IPS-NIHi7 (cell line): Measurements from ENCODE around the gene WNT7A.

Experiments used
- DNase-seq: peaks from one replicate; pipeline ENCODE4 v3.0.0; 2012; ENCODE audit warnings: mixed read lengths; ENCODE audit errors: extremely low spot score

The WNT7A gene

GRCh38 chr3:13846238-13846637, 33.6 kb downstream of the WNT7A start:
- no peak for DNase-seq

DNA sequence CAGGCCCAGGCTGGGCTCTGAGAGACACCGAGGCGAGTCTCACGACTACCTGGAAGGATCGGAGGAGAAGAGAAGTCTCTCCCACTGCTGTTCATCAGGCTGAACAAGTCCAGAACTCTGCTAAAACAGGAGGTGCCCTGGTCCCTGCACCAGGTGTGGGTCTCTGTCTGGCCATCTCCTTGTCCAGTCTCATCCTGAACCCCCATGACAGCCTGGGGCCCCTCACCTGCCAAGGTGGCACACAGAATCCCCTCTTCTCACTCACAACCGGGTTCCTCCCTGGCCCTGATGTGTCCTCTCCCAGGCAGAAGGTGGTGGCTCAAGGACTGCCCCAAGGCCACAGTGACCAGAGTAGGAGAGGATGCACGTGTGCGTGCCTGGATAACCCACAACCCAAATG, 34.1 kb downstream of the WNT7A start:
- no peak for DNase-seq

GRCh38 chr3:13844911-13845310, 35.0 kb downstream of the WNT7A start:
- DNase-seq = no peak

- no peak for DNase-seq
These were observed 35.6 kb downstream of the WNT7A start for GRCh38 chr3:13844286-13844685.

- DNase-seq = no peak
These were observed 36.5 kb downstream of the WNT7A start for GRCh38 chr3:13843351-13843750.

- no peak for DNase-seq
These were observed 37.6 kb downstream of the WNT7A start for GRCh38 chr3:13842226-13842625.

- no peak for DNase-seq
These were observed 38.0 kb downstream of the WNT7A start for GRCh38 chr3:13841826-13842225.

DNA sequence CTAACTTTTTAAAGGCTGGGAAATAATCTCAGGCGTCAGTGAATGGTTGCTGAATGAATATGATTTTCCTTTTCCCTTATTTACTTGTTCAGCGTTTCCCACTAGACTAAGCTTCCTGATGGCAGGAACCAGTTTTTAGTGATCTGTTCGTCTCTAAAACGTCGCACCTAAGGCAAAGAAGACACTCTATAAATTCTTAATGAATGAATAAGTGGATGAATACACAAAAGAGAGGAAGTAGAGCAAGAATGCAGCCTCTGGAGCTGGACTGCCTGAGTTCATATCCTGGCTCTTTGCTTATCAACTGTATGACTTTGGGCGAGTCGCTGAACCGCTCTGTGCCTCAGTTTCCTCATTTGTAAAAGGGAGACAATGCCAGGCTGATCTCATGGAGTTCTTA, 38.7 kb downstream of the WNT7A start:
- no peak for DNase-seq

DNA sequence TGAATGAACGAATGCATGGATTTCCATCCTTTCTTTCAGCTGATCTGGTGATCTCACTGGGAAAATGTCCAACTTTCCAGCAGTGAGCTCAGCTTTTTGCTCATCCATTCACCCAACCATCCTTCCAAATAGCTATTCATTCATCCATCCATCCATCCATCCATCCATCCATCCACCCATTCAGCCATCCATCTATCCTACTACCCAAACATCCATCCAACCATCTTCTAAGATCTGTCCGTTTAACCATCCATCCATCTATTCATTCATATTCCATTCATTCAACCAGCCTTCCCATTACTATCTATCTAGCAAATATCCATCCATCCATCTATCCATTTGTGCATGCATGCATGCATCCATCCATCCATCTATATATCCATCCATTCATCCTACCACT, 39.4 kb downstream of the WNT7A start:
- DNase-seq = no peak

DNA sequence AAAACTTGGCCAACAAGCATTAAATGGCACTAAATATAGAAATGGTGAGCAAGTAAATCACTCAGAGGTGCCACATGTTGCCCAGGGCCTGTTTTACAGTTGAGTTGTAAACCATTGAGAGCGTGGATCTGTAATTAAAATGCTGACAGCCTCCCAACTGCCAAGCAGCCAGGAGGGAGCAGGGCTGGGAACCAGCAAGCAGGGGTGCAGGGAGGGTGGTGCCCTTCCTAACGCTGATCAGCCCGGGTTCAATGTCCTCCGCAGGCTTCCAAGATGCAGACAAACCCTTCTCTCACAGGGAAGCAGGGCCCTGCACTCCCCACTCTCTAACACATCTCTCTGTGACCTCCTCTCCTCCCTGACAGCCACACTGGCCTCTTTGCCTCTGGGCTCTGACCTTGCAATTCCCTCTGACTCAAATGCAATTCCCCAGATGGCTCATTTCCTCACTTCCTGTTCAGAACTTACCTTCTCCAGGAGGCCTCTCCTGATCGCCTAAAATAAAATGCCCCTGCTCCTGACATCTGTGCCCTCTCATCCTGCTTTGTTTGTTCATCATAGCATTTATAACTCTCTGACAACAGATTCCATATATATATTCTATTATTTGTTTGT, 40.0 kb downstream of the WNT7A start:
- DNase-seq = no peak

DNA sequence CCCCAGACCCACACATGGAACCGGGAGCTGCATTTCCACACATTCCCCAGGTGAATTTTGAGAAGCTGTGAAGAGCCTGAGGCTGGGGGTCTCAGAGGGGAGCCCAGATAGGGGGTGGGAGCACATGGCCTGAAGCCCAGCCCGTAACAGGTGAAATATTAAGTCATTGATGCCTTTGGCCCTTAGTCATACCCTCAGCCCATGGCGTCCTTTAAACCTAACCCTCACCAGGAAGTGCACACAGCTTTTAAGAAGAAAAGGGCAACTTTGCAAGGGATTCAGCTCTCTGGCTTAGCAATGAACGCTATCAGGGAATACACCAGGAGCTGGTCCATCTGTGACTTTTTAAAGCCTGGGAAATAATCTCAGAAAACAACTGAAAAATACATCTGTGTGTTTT, 40.6 kb downstream of the WNT7A start:
- no peak for DNase-seq

GRCh38 chr3:13838421-13838820, 41.5 kb downstream of the WNT7A start:
- DNase-seq = no peak

DNA sequence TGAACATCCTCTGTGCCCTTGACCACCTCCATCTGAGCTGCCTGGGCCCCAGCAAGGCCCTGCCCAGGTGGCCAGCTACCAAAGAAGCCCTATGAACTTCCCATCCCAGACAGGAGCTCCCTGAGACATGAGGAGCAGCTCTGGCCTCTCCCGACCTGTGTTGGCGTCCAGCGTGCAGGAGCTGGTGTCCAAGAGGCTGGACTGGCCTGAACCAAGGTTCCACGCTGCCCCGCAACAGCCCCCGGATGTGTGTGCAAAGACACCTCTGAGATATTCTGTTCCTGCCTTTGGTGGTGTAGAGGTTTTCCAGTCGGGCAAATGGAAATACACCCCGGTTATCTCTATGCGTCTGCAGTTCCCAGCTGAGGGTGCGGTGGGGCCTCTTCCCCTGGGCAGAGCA, 42.1 kb downstream of the WNT7A start:
- DNase-seq = no peak

DNA sequence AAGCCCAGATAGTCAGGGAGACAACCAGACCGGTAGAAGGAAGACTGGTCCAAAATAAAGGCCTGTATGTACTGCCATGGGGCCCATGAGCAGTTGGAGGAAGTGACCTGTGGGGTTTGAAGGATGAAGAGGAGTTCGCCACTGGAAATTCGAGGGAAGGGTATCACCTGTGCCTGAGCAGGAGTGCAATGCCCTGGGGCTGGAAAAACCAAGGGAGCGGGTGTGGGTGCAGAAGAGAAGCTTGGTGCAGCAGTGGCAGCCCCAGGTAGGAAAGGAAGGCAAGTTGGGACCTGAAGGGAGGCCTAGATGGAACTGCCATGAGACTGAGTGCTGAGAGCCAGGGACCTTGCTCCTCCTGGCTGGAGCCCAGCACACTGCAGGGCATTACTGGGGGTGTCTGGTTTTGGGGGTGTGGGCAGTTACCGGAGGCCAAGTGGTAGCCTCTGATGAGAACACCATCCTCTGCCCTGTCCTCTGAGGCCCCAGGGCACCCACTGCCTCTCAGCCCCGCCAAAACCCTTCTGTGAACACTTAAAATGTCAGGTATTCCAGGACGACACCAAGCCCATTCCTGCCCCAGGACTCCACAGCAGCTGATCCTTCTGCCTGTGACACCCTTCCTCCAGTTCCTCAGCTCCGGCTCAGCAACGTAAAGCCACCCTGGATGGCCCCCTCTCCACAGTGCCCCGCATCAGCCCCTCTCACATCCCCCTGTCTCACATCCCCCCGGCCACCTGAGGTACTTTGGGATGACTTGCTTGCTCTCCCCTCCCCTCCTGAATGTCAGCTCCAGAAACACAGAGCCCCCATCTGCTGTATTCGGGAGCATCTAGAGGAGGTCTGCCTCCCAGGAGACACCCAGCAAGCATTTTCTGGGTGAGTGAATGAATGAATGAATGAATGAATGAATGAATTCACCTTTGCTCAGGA, 42.9 kb downstream of the WNT7A start:
- DNase-seq = no peak

DNA sequence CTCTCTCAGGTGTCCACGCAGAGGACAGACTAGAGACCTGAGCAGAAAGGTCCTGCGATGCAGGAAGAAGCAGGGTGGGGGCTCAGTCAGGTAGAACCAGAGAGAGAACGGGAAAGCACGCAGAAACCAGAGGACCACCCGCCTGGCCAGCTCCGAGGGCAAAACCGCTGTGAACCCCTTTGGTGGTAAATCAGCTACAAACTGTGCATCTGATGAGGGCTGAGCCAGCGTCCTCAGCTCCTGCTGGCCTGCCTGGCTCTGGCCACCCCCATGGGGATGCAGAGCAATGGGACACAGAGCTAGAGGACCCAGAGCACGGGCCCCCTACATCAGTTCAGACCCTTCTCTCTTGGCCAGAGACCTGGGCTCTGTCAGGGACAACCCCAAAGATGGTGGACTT, 44.6 kb downstream of the WNT7A start:
- no peak for DNase-seq

DNA sequence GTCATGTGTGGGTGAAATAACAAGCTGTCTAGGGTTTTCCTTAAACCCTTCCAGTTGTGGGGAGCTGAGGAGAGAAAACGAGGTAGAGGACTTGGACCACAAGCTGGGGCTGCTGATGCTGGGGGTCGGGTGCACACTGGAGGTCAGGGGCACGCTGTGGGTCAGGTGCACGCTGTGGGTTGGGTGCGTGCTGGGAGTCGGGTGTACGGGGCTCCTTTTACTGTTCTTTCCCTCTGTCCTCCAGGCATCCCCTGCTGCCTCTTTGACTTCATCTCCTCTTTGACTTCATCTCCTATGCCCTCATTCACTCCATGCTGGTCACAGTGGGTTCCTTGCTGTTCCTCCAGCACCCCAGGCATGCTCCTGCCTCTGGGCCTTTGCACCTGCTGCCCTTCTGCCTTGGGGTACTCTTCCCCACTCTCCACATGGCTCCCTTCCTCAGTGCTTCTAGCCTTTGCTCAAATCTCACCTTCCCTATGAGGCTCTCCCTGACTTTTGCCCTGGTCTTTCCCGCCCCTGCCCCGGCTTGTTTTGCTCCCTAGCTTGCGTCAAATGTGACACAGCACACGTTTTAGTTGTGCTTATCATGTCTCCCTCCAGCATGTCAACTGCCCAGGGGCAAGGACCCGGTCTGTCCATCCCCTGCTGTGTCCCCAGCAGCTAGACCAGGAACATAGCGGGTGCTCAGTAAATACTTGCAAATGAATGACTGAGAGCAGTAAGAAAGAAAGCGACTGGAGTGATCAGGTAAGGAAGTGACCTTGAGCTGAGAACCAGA, 45.4 kb downstream of the WNT7A start:
- DNase-seq = no peak

DNA sequence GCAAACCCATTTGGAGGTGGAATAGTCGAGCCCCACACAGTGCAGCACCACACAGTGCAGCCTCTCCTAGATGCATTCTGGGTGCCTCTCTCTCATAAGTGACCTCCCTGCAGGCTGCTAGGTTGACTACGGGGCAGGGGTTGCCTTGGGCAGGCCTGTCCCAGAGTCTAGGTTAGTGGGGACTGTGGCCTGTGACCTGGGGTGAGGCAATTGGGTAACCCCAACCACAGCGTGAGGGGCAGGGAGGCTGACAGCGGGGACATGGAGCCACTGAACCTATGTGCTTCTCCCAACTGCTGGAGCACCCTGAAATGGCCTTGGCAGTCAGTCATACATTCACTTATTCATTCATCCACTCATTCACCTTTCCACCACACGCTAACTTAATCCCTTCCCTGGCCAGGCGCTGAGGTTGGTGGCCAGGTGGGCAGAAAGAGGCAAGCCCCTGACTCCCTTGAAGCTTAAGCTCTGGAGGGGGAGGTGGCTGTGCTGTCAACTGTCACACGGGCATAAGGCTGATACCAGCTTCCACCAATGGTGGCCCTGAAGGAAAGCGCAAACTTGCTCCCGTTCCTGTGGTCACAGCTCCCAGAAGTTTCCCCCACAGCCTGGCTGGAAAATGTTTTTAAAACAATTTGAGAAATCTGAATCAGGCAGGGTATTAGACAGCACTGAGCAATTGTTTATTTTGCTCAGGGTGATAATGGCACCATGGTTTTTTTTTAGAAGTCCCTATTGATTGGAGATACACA, 46.2 kb downstream of the WNT7A start:
- DNase-seq = no peak

DNA sequence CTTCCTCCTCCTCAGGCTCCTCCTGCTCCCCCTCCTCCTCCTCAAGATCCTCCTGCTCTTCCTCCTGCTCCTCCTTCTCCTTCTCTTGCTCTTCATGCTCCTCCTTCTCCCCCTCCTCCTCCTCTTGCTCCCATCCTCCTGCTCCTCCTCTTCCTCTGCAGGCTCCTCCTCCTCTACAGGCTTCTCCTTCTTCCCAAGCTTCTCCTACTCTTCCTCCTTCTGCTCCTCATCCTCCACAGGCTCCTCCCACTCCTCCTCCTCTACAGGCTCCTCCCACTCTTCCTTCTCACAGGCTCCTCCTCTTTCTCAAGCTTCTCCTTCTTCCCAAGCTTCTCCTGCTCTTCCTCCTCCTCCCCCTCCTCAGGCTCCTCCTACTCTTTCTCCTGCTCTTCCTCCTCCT, 47.7 kb downstream of the WNT7A start:
- DNase-seq = no peak

DNA sequence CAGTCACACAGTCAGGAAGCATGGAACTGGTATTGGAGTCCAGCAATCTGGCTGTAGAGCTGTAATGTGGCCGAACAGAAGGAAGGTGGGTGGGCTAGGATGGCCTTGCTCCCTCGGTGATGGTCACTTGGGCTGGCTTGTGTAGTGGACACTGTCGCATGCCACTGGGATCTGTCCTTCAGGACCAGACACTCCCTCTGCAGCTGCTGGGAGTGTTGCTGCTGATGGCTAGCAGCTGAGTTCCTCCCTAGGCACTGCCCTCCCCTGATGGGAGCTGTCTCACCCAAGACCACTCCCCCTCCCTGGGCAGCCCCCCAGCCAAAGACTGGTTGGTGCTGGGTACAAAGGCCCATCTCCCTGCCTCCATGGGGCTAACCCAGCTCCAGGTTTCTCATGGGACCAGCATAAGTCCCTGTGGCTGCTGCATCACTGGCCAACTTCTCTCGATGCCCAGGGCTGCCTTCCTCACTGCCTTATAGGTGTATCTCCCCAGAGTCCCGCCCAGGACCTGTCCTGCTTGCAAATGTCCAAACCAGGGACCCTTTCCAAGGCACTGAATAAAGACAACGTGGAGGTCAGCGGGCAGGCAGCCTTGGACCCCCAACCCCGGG, 48.4 kb downstream of the WNT7A start:
- no peak for DNase-seq

GRCh38 chr3:13829311-13829710, 50.6 kb downstream of the WNT7A start:
- no peak for DNase-seq

- no peak for DNase-seq
These were observed 51.2 kb downstream of the WNT7A start for GRCh38 chr3:13828501-13829265.
